Measurements from ENCODE around the gene FNDC1.

FNDC1 gene

DNA sequence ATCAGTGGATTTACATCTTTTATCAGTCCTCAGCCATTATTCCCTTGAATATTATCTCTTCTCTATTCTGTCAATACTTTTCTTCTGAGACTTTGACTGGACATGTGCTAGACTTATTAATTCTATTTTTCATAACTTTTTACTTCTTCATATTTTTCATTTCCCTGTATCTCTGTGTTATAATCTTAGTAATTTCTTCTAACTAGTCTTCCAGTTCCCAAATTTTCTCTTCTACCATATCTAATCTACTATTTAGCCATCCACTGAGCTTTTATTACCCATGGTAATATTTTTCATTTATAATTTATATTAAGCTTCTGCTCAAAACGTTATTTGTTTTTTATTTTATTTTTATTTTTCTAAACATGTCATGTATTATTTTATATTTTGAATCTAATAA is 13.1 kb upstream of the FNDC1 start:
- DNase-seq (ENCODE audit: extremely low read depth in 1 of 2, low read depth in 1 of 2), result no peak

DNA sequence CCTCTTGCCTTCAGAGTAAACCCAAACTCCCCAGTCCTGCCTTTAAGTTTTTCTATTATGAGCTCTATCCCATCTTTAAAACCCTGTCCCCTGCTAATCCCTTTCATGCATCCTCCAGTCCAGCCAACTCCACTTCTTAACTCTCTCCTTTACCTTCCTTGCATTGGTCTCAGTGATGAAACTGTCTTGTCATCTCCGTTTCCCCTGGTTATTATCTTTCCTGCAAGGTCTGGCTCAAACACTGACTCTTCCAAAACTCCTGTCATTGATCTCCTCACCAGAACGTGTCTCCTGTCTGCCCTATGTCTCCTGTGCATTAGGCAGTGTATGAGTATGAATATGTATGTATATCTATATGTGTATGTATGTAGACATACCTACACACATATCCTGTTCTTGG is 11.8 kb upstream of the FNDC1 start:
- DNase-seq (ENCODE audit: extremely low read depth in 1 of 2, low read depth in 1 of 2), result no peak

DNA sequence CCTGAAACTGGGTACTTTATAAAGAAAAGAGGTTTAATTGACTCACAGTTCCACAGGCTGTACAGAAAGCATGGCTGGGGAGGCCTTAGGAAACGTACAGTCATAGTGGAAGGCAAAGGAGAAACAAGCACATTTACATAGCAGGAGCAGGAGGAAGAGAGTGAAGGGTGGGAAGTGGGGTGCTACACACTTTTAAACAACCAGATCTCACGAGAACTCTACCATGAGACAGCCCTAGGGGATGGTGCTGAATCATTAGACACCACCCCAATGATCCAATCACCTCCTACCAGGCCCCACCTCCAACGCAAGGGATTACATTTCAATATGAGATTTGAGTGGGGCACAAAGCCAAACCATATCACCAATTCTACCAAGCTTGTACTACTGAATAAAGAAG is 7.4 kb upstream of the FNDC1 start:
- DNase-seq (ENCODE audit: extremely low read depth in 1 of 2, low read depth in 1 of 2), result no peak

DNA sequence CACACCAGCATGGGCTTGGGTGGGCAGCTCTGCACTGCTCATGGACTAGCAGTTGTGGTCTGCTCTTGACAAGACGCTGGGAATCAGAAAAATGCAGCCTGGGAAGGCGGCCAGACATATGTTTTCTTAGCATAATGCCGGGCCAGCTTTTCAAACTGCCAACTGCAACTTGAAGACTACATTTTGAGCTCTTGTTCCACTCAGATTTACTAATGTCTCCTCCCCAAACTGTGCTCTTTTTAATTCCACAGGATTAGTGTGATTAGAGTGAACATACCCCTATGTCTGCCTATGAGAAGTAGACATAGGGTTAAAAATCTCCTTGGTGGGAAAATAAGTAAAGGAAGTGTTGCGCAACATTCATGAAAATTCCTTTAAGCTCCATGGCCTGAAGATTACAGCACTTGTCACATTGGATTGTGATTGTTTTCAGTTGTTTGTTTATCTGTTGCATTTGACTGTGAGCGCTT is 5.3 kb upstream of the FNDC1 start:
- DNase-seq (ENCODE audit: extremely low read depth in 1 of 2, low read depth in 1 of 2), result no peak

DNA sequence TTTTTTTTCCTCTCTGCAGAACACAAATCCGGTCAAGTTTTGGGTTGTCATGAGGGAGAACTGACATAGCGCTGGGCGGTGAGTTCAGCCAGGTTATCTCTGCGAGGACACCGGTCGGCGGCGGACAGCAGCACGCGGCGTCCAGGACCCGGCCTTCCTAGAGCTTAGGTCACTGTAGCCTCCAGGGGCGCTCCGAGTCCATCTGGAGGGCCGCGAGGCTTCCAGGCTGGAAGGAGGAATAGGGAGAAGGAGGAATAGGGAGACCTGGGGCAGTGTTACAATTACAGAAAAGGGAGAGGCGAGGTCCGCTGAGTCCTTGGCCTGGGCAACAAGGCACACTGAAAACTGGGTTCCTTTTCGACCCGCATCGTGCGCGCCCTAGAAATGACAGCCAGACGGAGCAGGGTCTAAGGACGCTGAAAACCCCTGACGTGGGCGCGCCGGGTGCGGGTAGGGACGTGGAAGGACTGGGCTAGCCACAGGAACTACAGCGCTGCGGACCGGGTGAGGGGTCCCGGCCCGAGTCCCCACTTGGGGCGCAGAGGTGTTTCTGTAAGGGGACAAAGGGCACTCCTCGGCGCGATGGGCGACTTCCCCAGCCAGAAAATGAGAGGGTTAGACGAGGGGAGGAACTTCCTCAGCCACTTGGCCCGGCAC is 536 bp upstream of the FNDC1 start:
- DNase-seq (ENCODE audit: extremely low read depth in 1 of 2, low read depth in 1 of 2), result no peak

DNA sequence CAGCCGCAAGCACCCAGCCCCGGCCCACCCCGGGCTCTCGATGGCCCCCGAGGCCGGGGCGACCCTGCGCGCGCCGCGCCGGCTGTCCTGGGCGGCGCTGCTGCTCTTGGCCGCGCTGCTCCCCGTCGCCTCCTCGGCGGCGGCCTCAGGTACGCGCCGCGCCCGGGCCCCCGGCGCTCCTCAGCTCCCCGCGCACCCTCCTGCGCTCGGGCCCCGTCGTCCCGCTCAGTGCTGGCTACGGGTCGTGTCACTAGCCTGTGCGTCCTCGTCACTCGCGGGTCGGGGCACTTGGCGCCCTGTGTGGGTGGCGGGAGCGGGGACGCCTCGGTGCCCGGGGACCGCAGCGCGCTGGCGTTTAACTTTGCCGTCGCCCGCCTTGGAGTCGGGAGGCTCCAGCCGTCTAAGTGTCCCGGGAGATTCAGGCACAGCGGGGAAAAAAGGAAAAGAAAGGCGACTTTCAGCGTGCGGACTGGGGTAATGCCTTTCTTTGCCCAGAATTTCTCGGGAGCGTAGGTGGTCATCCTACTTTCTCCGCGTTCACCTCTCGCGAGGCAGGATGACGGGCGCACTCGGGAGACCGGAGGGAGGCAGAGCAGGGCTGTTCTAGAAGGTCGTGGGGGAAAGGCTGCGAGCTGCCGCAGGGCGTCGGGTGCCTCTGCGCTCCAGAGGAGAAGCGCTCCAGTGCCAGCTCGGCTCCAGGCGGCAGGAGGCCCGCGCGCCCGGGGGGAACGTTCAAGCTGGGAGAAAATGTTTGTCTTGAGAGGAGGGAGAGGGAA is 545 bp downstream of the FNDC1 start:
- no peak for DNase-seq (ENCODE audit: extremely low read depth in 1 of 2, low read depth in 1 of 2)

DNA sequence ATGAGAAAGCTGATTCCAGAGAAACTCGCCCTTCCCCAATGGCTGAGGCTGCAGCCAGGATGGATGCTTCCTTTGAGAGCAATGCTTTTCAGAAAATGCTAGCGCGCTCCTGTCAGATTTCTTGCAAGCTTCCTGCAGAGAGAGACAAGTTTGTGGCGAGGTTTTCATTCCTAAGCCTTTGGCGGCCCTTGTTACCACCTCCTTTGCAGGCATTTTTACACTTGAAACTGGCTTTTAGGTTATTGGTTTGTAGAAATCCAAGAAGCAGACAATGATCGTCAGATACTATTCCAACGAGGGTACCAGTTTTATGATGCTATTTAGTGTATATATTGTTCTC is 1.1 kb downstream of the FNDC1 start:
- no peak for DNase-seq (ENCODE audit: extremely low read depth in 1 of 2, low read depth in 1 of 2)

DNA sequence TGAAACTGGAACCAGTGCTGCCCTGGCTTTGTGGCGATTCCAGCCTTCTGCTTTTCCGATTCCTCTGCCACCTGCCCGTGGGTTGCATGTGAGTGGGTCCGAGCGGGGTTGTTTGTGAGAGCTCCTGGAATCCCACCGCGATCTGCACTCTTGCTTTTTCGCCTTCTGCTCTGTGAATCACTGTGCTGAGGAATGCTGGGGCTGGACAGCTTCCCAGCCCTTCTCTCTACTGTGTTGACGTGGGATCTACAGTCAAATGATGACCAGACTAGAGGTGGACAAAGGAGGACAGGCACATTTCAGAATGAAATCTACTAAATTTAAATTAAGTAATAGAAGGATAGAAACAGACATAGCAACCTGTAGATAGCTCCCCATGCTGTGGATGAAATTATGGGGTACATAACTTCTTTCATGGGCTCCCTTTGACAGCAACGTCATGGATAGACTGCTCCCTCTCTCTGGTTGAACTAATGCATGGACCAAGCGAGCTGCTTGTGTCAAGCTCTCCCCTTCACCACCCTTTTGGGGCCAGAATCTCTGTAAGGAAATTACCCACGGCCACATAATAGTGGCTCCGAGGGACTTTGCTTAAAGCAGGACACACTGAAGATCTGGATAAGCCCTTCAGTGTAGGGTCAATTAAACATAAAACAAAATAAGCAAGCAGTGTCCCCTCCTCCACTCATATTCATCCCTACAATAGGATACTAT is 2.0 kb downstream of the FNDC1 start:
- no peak for DNase-seq (ENCODE audit: extremely low read depth in 1 of 2, low read depth in 1 of 2)

DNA sequence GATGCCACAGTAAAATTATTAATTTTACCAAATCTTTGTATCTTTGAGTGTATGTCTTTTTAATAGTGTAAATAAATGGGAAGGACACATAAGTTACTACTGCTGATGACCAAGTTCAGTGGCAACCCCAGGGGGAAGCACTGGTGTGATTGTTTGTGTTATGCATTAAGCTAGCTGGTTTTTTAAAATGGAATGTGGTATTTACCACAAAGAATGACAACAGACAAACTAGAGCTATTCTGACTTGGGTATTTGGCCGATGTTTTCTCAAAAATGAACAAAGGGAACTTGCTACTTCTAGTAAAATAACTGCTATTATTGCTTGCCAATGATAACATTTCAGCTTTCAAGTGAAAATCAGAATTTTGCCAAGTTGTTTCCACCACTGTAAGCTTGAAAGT is 2.9 kb downstream of the FNDC1 start:
- DNase-seq (ENCODE audit: extremely low read depth in 1 of 2, low read depth in 1 of 2), result no peak

DNA sequence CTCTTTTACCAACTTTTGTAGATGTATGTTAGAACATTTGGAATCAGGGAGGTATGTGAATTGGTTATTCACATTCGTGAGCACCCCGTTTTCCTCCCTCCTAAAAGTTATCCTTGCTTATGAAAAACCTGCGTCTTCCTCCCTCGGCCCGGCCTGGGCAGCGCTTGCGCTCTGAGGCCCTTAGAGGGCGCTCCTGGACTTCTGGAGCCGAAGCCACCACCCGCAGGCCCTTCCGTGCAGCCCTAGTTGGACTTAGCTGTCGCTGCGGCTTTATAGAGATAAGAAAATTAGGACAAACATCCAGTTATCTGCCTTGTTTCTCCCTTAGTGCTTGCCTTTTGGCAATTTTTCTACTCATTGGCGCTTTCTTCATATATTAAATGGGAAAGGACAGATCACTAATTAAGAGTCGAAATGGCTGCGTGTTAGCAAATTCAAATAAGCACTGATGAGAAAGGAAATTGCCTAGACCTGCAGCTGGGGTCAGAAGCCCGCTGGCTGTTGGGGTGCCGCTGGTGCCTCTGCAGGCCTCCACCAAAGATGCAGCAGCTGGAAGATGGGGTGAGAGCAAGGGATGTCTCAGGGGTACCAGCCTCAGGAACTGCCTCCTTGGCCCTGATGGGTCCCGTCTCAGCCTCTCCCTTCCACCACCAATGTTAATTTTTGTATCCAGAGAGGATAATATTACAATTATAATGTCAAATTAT is 5.2 kb downstream of the FNDC1 start:
- peak; percentile 7 to 45 for DNase-seq (ENCODE audit: extremely low read depth in 1 of 2, low read depth in 1 of 2)

DNA sequence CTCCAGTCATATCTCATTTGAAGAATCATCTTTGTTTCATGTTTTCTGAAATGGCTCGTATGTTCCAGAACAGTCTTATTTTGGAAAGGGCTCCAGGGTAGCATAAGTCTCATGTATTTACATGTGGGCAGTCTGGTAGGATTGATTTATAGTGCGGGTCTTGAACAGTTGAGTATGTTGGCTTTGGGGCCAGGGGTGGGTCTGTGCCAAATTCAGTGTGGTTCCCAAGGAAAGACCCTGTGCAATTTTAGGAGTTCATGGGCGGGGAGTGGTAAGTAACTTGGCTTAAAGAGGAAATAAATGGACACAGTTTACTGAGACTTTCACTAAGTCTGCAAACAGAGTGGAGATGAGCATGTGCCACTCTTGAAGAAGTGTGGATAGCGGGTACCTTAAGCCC is 7.7 kb downstream of the FNDC1 start:
- DNase-seq (ENCODE audit: extremely low read depth in 1 of 2, low read depth in 1 of 2), result no peak

DNA sequence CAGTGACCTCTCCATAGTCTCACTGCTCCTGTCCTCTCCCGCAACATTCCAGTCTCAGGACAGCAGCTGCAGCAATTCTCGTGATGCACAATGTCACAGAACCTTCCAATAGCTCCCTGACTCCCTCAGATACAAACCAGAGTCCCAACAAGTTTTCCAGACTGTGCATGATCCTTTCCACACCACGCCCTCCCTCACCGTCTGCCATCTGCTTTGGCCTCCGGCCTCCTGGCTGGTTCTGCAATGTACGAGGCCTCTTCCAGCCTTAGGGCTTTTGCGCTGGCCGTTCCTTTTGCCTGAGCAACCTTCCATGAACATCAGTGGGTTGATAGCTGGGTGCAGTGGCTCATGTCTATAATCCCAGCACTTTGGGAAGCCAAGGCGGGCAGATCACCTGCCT is 9.6 kb downstream of the FNDC1 start:
- DNase-seq (ENCODE audit: extremely low read depth in 1 of 2, low read depth in 1 of 2), result no peak

DNA sequence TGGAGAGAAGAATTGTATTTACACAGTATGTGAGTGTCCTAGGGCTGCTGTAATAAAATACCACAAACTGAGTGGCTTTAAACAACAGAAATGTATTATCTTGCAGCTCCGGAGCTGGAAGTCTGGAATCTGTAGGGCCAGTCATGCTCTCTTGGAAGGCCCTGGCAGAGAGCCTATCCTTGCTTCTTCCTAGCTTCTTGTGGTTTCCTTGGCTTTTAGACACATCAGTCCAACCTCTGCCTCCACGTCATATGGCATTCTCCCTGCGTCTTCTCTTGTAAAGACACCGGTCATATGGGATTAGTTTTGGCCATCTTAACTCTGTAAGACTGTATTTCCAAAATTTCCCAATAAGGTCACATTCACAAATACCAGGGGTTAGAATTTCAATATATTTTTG is 10.8 kb downstream of the FNDC1 start:
- no peak for DNase-seq (ENCODE audit: extremely low read depth in 1 of 2, low read depth in 1 of 2)

DNA sequence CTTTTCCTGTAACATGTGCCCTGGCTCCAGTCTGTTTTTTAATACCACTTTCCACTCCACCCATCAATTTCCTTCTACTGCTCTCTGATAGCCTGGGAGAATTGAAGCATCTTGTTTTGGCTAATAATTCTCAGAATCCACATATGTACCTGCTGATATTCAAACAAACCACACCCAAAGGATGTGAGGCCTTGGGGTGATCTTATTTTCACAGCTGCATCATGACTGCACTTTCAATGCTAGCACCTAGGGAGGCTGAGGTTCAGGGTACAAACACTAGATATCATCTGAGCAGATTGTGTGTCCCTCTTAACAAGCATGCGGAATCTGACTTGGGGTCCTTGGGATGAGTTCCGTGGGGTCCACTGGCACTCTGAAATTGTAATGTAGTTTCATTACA is 12.7 kb downstream of the FNDC1 start:
- no peak for DNase-seq (ENCODE audit: extremely low read depth in 1 of 2, low read depth in 1 of 2)

DNA sequence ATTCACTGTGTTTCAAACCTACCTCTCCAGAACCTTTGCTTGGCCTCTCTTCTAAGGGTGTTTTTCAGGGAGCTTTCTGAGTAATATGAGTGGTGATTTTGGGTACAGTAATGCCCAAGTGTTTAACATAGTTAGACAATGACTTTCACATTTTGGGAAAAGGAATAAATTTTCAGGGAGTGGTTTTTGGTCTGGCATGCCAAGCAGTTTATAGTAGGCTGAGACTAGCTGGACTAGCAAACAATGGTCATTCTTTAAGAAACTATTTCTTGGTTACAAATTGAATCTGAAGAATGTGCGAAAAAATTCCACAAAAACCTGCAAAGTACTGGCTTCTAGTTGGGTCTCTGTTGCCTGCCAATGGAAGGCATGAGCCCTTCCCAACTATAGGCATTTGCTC is 15.4 kb downstream of the FNDC1 start:
- DNase-seq (ENCODE audit: extremely low read depth in 1 of 2, low read depth in 1 of 2), result no peak

DNA sequence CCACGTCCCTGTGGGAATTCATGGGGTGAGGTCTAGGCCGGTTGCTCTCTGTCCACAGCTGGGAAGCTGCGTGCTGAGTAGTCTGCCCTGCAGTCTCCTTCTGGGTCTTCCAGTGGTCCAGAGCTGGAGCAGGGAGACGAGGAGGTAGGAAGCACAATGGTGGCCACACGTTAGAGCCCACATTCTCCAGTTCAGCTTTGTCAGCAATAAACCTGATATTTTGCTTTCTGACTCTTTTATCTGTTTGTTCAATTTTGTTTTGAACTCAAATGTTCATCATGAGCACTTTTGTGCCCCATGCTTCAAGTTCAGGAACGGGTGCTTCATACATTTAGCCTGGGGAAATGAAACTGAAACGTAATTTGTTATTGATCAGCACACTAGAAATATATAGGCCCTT is 21.3 kb downstream of the FNDC1 start:
- no peak for DNase-seq (ENCODE audit: extremely low read depth in 1 of 2, low read depth in 1 of 2)

DNA sequence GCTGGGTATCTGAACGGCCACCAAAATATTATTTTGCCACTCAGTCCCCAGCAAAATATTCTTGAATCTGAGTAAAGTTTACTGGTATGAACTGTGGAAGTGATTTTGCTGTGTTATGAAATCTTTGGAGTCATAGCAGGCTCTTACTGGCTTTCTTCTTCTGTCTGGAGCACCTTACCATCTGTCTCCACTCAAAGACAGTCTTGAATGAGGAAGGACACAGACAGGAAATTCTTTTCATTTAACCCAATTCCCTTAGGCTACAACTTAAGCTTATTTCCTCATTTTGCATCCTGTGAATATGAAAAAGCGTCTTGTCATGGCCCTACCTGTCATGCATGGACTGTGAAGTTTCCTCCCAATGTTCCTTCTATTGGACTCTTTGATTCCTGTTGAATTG is 24.7 kb downstream of the FNDC1 start:
- DNase-seq (ENCODE audit: extremely low read depth in 1 of 2, low read depth in 1 of 2), result no peak

DNA sequence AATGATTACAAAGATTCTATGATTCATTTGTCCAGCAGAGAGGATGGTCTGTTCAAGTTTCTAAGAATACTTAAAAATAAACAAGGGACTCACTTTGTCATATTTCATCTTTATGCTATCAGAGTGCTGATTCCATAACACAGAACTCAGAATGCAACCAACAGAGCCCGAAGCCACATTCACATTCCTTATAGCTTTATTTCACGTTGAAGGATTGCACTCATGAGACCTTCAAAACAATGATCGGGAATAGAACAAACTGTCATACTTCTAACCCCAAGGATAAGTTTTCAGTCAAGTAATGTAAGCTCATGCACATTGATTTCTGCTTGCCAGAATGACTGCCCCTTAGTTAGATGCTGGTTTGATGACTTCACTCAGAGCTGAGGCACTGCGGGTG is 25.2 kb downstream of the FNDC1 start:
- DNase-seq (ENCODE audit: extremely low read depth in 1 of 2, low read depth in 1 of 2), result no peak

DNA sequence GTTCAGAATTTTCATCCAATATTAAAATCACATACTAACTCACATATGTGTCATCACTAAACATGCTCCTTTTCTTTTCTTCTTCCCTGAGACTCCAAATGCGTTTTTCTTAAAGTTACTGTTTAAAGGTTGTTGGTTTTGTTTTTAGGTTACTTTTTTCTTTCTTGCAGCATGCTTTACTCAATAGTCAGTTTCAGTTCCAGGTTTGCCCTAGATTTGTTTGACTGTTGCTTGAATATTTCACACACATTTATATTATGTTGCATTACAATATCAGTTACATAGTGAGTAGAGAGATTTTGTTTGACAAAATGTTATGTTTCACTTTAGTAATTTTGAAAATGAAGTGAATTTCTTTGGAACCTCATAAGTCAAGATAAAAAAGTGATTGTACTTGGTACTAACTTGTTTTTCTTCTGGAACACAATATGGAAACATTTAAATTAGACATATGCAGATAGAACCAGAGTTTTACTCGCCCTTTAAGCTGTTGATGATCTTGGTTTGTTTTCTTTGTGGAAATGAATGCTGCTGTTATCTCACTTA is 27.3 kb downstream of the FNDC1 start:
- DNase-seq (ENCODE audit: extremely low read depth in 1 of 2, low read depth in 1 of 2), result no peak

DNA sequence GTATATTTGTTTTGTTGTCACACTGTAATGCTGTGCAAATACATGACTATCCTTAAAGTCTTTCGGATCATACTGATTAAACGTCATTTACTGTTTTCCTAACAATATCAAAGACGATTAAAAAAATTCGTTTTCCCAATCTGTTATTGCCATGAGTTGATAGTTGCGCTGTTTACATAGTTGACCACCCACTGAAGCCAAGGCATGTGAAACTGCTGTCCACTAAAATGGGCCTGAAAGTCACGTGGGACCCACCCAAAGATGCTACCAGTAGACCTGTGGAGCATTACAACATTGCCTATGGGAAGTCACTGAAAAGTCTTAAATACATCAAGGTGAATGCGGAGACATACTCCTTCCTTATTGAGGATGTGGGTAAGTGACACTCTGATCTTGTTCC is 28.1 kb downstream of the FNDC1 start:
- DNase-seq (ENCODE audit: extremely low read depth in 1 of 2, low read depth in 1 of 2), result no peak

DNA sequence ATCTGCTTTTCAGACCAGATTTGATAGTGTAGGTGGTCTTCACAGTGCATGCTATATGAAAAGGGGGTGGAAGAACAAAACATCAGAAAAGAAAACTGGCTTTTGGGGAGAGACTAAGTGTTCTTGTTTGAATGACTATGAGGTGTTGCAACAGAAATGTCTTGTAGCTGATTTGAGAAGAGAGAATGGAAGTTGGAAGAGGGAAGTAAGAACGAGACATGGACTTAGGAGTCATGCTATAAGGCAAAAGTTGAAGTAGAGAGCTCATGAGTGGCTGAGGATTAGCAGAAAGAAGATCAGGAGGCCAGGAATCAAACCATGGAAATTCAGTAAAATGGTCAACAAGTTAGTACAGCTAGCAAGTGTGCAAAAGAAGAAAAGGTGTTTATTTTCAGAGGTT is 32.1 kb downstream of the FNDC1 start:
- DNase-seq (ENCODE audit: extremely low read depth in 1 of 2, low read depth in 1 of 2), result no peak
